Stimulated activated CD4-positive, alpha-beta T cell treated with anti-CD3 and anti-CD28 coated beads, Interleukin-4, amount 100 ng/mL, for 4 hours (primary cell): ENCODE results near the gene RPS8.
"Not testable (repeated sequence)": the region's sequence is repeated elsewhere in the genome, so short reads cannot be mapped to it uniquely, and the experiment has no call there.

Experiments used
- DNase-seq, 2 experiments: peaks; one replicate each; pipeline ENCODE4 v3.0.0-alpha.2; 2020

The RPS8 gene

DNA sequence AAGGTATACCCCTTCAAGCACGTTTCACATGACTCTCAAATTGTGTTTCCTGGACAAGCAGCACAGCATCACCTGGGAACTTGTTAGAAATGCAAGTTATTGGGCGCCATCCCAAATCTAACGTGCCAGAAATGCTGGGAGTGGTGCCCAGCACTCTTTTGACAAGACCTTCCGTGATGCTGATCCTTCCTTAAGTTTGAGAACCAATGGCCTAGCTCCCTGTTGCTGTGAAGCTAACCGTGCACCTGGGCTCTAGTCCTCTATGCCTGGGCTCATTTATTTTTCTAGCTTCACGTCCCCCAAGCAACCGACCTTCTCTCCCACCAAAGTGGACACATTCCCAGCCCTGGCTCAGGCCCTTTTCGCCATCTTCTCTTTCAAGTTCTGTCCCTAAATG, 8.4 kb downstream of the RPS8 start:
- DNase-seq: no peak

DNA sequence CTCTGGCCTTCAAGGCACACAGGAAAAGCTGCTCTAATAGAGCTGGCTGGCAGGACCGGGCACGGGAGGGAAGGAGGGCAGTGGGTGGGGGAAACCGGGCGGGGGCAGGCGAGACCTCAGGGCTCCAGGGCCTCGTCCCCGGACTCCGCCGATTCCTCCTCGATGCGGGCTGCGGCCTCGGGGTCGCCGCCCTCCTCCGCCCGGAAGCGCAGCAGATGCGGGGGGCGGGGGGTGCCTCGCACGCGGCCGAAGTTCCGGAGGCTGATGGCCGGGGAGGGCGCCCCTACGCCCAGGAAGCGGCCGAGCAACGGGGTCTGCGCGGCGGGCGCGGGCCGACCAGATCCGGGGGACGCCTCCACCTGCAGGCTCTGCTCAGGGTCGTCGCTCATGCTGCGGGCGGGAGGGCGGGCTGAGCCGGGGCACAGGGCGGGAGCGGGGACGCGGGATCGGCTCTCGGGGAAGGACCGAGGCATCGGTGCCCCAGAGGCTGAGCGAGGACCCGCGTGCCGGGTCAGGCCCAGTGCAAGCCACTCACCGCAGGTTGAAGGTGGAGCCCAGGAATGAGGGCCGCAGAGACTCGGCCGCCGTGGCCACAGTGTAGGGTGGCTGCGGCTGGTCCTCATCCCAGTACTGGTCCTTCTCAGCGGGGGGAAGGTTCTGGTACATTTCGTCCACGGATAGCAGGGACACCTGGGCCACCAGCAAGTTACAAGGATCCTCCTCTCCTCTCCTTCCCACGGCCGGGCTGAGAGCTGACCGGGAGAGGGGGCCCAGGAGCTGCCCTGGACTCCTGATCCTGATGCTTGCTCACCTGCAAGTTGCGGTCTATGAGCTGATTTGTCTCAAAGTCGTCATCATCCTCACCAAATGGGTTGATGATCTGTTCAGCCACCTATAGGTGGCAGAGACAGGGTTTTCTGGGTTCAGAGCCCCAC, 9.0 kb downstream of the RPS8 start:
- DNase-seq: peak in 1 of 2 experiments; percentile 21

DNA sequence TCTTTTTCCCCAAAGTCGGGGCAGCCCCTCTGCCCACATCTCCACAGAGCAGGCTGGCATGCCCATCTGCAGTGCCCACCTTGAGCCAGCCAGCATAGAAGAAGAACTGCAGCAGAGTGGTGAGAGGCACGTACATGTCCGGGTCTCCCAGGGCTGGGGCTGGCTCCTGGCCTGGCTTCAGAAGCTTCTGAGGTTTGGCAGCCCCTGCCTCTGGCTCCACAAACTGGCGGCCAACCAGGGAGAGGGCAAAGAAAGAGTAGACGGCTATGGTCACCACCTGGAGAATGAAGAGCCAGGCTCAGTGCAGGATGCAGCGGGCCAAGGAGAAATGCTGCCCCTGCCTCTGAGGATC, 9.7 kb downstream of the RPS8 start:
- DNase-seq: no peak

DNA sequence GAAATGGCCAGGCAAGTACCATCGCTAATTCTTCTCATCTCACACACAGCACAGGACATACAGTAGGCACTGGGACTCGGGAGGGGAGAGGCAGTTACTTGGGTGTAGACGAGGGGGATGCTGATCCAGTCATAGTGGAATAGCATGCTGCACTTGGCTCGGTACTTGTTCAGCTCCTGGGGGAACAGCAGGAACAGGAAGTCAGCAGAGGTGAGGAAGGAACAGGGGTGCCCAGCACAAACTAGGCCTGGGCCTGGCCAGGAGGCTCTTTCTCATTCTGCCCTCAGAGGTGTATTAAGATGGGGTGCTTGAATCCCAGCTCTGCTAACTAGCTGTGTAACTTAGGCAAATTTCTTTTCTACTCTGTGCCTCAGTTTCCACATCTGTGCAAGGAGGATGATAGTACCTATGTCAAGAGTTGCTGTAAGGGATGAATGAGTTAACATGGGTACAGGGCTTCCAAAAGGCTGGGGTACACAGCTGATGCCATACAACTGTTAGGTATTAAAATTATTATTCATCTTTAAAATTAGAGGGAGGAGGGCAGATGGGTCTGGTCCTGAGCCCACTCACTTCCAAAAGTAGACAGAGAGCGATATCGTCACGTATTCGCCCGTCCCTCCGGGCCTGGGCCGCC, 10.3 kb downstream of the RPS8 start:
- DNase-seq: no peak

DNA sequence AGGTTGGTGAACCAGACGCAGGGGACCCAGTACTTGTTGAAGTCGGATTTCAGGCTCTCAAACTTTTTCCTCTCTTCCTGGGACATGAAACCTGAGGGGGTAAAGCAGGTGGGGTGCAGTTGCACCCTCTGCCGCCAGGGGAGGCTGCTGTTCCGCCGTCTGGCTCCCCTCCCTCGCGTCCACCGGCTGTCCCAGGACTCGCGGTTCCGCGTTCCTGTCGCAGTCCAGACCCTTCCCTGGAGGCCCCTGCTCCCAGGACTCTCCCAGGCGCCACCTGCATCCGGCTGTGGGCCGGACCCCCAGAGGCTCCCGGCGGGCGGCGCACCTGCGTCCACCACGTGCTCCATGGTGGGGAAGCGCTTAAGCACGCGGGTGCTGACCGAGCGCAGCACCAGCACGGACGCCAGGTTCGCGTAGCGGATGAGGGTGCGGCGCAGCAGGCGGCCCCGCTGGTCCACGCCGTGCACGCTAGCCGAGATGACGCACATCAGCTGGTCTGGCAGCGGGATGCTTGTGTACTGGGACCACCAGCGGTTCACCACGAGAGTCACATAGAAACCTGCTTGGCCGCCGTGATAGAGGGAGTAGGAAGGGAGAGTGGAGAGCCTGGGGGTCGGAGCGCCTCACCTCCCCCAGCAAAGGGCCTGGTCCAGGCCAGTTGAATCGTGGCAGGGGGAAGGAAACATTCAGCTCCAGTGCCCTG, 10.9 kb downstream of the RPS8 start:
- peak; percentile 73 to 76 for DNase-seq

DNA sequence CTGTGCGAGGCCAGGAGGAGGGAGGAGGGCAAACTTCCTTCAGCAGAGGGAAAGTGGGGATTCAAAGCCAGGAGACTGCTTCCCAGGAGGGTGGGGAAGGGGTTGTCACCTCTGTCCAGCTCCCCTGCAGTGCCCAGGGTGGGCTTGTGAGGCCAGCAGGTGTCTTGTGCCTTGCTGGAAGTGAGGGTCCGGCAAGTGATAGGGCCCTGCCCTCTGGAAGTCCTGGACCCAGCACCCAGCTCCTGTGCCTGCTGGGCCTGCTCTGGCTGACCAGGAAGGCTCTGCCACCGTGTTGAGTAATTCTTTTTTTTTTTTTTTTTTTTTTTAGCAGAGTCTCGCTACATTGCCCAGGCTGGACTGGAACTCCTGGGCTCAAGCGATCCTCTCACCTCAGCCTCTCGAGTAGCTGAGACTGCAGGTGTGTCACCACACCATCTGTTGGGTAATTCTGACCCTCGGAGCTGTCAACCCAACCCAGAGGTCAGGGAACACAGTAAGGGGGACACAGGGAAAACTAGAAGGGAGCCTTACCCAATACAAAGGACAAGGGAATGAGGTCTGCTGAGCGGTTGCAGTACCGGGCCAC, 11.6 kb downstream of the RPS8 start:
- no peak for DNase-seq

DNA sequence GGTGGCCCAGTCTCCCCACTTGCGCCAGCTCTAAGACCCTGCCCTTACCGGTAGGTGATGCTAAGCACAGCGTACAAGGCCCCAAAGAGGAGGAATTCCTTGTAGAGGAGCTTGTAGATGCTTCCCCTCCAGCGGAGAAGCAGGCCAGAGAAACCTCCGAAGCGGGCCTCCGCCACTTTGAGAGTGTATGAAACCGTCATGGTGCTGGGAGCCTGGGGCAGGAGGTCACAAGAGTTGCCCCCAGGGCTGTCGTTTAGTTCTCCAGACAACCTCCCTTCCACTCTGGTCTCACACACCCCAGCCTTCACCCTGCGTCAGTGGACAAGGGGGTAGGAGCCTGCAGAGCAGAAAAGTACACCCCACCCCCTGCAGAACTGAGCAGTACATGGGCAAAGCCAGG, 12.2 kb downstream of the RPS8 start:
- no peak for DNase-seq

DNA sequence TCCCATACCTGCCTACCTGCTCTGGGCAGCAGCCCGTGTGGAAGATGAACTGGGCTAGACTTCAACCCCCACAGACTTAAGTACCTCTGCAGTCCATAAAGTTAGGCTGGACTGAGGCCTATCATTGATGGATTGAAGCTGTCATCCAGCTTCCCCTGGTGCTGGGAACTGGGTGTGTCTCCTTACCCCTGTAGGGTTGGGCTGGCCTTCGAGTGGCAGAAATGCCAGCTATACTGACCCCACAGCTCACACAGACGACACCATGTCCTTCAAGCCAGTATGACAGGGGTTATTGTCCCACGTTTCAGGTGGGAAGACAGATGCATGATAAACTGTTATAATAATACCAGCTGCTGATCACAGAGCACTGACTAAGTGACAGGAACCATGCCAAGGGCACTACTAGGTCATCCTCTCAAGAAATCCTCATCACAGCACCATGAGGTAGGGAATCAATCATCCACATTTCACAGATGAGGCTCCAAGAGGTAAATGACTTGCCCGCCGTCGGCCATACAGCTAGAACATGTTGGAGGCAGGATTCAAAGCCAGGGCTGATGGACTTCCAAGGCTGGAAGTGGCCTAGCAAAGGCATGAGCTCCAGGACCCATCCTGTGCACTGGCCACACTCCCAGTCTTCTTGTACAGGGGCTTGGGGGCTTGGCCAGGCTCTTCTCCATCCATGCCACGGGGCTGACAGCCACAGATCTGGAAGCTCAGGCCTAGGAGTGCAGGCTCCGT, 12.9 kb downstream of the RPS8 start, which contains the start of gene BEST4:
Gene BEST4, minus strand, starts transcription at position 51 of the 741 bp plus-strand sequence. CDS start 465 bp downstream, outside the sequence.
- DNase-seq: no peak

DNA sequence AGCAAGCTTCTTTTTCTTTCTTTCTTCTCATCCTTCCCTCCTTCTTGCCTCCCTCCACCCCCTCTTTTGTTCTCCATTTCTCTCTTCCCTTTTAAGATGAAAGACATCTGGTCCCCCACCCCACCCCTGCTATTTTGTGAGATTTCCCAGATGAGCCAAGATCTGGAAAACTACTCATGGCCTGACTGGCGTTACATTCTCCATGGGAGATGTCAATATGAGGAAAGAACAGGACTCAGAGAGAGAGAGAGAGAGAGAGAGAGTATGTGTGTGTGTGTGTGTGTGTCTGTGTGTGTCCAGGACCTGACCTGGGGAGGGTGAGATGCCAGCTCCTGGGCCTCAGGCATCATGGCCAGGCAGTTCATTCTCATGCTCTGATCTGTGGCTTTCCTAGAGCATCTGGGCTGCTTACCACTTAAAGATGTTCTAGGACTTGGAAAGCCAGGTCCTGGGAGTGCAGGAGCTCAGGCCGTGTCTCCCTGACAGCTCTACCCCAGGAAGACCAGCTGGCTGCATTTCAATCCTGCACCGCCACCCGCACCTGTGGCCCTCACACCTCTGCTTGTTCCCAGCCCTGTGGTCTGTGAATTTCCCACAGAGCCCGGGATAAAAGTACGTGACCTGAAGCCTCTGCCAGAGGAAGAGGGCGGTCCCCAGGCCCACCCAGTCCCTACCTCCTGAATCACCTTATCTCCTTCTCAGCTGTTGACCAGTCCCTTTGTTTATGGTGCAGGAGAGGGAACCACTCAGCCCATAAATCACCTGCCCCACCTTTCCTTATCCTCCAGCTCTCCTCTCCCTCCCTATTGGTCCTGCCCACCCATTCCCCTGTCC, 15.8 kb downstream of the RPS8 start:
- no peak for DNase-seq

DNA sequence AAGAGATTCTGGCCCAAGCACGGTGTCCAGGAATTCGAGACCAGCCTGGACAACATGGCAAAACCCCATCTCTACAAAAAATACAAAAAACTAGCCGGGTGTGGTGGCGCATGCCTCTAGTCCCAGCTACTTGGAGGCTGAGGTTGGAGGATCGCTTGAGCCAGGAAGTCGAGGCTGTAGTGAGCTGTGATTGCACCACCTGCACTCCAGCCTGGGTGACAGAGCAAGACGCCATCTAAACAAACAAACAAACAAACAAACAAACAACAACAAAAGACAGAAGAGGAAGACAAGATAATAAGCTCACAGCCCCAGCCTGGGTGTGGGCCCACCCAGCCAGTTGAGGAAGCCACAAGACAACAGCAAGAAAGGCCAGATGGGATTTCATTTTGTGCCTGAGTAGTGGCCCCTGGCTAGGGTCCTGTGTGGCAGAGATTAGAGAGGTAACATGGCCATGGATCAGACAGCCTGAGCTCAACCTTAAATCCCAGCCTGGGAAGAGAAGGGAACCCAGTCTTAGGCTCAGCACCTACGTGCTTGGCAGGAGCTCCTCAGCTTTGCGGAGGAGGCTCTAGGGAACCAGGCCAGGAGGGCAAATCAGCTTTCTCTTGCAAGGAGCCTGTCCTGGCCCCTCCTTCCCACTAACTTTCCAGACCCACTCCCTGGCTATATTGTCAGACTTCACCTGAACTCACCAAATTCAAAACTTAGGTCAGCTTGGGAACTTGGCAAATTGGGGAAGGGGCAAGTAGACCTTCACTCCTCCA, 17.6 kb downstream of the RPS8 start:
- no peak for DNase-seq

DNA sequence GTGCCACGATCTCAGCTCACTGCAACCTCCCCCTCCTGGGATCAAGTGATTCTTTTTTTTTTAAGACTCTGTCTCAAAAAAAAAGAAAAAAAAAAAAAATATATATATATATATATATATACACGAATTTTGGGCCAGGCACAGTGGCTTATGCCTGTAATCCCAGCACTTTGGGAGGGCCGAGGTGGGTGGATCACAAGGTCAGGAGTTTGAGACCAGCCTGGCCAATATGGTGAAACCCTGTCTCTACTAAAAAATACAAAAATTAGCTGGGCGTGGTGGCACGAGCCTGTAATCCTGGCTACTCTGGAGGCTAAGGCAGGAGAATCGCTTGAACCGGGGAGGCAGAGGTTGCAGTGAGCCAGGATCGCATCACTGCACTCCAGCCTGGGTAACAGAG, 22.5 kb downstream of the RPS8 start:
- DNase-seq: not testable (repeated sequence)

DNA sequence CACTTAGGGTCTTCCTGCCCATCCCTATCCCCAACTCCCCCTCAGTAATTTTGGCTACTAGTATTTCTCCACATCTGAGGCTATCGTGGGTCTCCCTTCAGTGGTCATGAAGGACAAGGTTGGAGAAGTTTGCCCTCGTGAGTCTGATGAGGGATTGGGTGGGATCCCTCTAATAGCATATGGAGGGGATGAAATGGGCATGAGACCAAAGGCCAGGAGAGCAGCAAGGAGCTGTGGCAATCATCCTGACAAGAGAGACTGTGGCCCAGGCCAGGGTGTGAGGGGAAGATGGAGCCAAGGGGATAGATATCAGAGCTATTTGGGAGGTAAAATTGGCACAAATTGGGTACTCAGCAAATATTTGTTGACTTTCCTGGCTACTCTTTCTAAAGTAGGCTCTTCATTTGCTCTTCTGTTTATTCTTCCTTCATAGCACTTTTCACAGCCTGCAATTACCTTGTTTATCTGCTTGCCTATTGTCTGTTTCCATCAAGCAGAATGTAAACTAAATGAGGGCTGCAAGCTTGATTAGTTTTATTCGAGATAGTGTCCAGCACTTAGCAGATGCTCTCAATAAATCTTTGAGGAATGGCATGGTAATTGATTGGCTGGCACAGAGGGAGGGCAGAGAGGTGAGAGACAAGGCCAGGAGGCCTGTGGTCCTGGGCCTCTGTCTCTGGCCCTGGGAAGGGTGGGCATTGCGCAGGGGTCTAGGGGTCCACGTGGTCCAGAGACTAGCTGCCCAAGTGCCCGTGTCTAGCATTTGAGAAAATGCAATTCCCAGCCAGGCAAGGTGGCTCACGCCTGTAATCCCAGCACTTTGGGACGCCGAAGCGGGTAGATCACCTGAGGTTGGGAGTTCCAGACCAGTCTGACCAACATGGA, 23.4 kb downstream of the RPS8 start:
- DNase-seq: no peak

DNA sequence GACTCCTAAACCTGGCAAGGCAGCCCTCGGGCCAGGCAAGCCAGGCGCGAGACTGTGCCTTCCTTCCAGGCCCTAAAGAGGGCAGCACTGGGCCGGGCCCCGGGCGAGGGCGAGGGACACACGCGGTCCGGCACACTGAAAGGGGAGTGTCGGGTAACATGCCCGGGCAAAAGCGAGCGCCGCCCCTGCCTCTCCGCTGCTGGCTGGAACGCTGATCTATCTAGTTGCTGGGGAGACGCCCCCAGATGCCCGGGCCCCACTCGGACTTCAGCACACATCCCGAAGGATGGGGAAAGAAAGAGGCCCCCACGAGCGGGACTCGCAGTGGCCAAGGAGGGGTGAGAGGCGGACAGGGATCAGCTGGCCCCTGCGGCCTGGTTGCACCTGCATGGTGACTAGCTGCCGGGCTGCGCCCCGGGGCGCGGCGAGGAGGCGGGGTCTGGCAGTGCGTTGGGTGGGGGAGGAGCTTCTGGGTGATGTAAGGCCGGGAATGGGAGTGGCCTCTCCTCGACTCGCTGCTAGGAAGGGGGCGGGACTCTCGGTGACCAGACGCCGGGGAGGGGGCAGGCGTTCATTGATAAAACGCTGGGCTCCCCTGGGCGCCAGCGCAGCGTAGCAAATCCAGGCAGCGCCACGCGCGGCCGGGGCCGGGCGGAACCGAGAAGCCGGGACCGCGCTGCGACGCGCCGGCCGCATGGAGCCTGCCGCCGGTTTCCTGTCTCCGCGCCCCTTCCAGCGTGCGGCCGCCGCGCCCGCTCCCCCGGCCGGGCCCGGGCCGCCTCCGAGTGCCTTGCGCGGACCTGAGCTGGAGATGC, 24.6 kb downstream of the RPS8 start, which contains the start of gene PLK3:
Gene PLK3, plus strand, starts transcription at position 608 of the 815 bp plus-strand sequence. Its CDS starts 87 bp downstream, at position 695.
- DNase-seq: peak; percentile 95 to 98

DNA sequence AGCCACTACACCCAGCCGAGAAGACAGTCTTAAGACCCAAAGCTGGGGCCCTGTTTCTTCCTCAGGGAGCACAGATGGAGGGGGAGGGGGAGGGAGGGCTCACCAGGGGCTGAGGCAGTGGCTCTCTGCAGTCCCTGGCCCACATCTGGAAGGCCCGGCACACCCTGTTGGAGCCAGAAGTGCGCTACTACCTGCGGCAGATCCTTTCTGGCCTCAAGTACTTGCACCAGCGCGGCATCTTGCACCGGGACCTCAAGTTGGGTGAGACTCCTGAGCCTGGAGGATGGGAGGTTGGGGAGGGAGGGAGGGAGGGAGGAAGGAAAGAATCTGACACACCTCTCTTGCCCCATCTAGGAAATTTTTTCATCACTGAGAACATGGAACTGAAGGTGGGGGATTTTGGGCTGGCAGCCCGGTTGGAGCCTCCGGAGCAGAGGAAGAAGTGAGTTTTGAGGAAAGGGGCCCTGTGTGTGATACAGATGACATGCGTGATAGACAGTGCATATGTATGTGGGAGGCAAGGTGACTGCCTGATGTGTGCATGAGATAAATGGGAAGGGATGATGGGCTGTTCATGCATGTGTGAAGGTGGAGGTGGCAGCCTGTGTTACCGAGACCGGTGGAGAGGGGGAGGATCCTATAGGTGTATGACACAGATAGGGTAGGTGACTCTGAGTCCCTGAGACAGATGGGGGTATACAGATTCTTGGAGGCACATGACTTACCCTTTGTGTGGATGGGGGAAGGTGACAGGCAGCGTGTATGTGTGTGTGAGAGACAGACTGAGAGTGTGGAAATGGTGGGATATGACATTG, 26.4 kb downstream of the RPS8 start:
- peak in 1 of 2 experiments; percentile 73 for DNase-seq

DNA sequence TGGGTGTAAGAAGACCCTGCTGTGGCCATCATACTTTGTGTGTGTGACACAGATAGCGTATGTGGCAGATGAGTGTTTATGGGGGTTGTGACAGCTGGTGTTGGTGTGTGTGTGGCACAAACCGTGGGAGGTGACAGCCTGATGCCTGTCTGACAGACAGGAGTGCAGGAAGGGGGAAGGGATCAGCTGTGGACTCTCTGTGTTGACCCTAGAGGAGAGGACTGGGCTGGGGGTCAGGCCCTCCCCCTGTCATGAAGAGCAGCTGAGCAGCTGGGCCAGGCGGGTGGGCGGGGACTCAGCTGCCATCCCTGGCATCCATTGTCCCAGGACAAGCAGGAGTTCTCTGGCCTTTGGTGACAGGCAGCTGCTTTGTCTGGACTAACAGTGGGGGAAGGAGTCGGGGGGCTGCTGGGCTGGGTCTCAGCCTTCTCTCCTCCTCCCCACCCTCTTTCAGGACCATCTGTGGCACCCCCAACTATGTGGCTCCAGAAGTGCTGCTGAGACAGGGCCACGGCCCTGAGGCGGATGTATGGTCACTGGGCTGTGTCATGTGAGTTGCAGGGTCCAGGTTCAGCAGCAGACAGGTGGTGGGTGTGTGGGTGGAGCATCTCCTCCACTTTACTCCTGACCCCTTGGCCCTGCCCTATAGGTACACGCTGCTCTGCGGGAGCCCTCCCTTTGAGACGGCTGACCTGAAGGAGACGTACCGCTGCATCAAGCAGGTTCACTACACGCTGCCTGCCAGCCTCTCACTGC, 27.1 kb downstream of the RPS8 start:
- DNase-seq: no peak

DNA sequence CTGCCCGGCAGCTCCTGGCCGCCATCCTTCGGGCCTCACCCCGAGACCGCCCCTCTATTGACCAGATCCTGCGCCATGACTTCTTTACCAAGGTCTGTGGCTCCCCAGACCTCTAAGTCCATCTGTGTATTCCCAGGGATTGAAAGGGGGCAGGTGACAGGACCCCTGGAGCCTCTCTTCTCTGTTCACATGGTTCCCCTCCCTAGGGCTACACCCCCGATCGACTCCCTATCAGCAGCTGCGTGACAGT, 27.6 kb downstream of the RPS8 start:
- no peak for DNase-seq
